ENCODE results near the gene OR1D5. TPM values are rescaled to one million over a fixed set of nuclear protein-coding genes. Genes with fewer than 3 reads are reported as not detected.

Gene OR1D5
- total and polyA plus RNA-seq, 2 donors (not counting 1 experiment from before 2014, with no cell fraction given): not detected

- Histone ChIP-seq H2AFZ (ENCODE audit: insufficient read depth, low read depth, low read length, poor library complexity, severe bottlenecking) (no peak overlapping the region), H3K4me1 (ENCODE audit: control insufficient read depth in 2 of 2, insufficient read depth in 2 of 2, low read length in 2 of 2) (peaks cover 0 to under 1% of the 10 kb centered on the region in 2 donors), H3K27me3 (replicated peaks in 1 of 4; ENCODE audit: control extremely low read depth in 1 of 4, control insufficient read depth in 3 of 4, insufficient read depth in 4 of 4, low read length in 3 of 4) (peaks cover 0 to 1% (median 0%) of the 10 kb centered on the region in 4 experiments), H3K4me3 (ENCODE audit: control extremely low read depth in 1 of 5, extremely low read depth in 1 of 5, insufficient read depth in 1 of 5, low read depth in 2 of 5, low read length in 4 of 5) (no peak overlapping the region), H3K9me3 (ENCODE audit: control extremely low read depth in 1 of 3, control insufficient read depth in 2 of 3, insufficient read depth in 1 of 3, low read length in 2 of 3) (no peaks in the 10 kb centered on the region), H3K36me3 (replicated peaks in 1 of 2; ENCODE audit: control extremely low read depth in 1 of 2, control insufficient read depth in 1 of 2, extremely low read depth in 1 of 2, insufficient read depth in 2 of 2, low read length in 1 of 2) (peaks cover 0 to 15% of the 10 kb centered on the region in 2 experiments), H3K9ac (ENCODE audit: low read length) (no peak overlapping the region), H3K4me2 (replicated peaks; ENCODE audit: low read depth, low read length, poor library complexity, severe bottlenecking) (no peak overlapping the region), H4K20me1 (ENCODE audit: control insufficient read depth, insufficient read depth, low read length, poor library complexity, severe bottlenecking) (no peaks in the 10 kb centered on the region), H3K79me2 (ENCODE audit: control insufficient read depth, insufficient read depth, low read length) (no peaks in the 10 kb centered on the region), H3K27ac (ENCODE audit: low read length in 2 of 2) (no peak overlapping the region)
- POLR2A ChIA-PET: no interaction called here
- Mint-ChIP-seq H3K4me1 (peaks cover 2% of the 10 kb centered on the region), H3K4me3 (no peak overlapping the region), H3K9me3 (ENCODE audit: insufficient read depth) (no peaks in the 10 kb centered on the region), H3K27ac (no peak overlapping the region), H3K27me3 (no peaks in the 10 kb centered on the region)
- intact Hi-C loops (cut with micrococcal nuclease): no loop called here
- CTCF ChIA-PET: no interaction called here
- DNase-seq (no peak), ATAC-seq (ENCODE audit: low read depth) (no peak)
- 93% methylated on average over 19 of the region's 26 CpGs for WGBS (ENCODE audit: insufficient coverage)
- no peak for TF ChIP-seq EZH2 (IDR thresholded peaks at IDR 0.05; ENCODE audit: borderline replicate concordance, insufficient read depth, low read depth, low read length, poor library complexity, severe bottlenecking)
- TF ChIP-seq CTCF (IDR thresholded peaks at IDR 0.05): no peak
Measured at GRCh38 chr17:3033741-3034577, 29.4 kb downstream of the OR1D5 start.

GRCh38 chr17:3033248-3033640 is 30.2 kb downstream of the OR1D5 start:
- peaks cover 0 to 16% of the 10 kb centered on the region in 2 experiments for H3K36me3 ChIP-seq (replicated peaks in 1 of 2; ENCODE audit: control extremely low read depth in 1 of 2, control insufficient read depth in 1 of 2, extremely low read depth in 1 of 2, insufficient read depth in 2 of 2, low read length in 1 of 2)
- H3K27ac ChIP-seq (ENCODE audit: low read length in 2 of 2): no peak overlapping the region
- no peak overlapping the region for H3K4me3 Mint-ChIP-seq
- H3K4me3 ChIP-seq (ENCODE audit: control extremely low read depth in 1 of 5, extremely low read depth in 1 of 5, insufficient read depth in 1 of 5, low read depth in 2 of 5, low read length in 4 of 5): no peak overlapping the region
- H3K4me2 ChIP-seq (replicated peaks; ENCODE audit: low read depth, low read length, poor library complexity, severe bottlenecking): no peak overlapping the region
- H3K9ac ChIP-seq (ENCODE audit: low read length): no peak overlapping the region
- WGBS (ENCODE audit: insufficient coverage): 97% methylated on average over 9 of the region's 15 CpGs
- H3K79me2 ChIP-seq (ENCODE audit: control insufficient read depth, insufficient read depth, low read length): no peaks in the 10 kb centered on the region
- intact Hi-C loops (cut with micrococcal nuclease): no loop called here
- no peaks in the 10 kb centered on the region for H3K4me1 Mint-ChIP-seq
- no peak for DNase-seq
- ChIA-PET POLR2A (no interaction called here), CTCF (no interaction called here)
- no peak overlapping the region for H3K27ac Mint-ChIP-seq
- H3K4me1 ChIP-seq (ENCODE audit: control insufficient read depth in 2 of 2, insufficient read depth in 2 of 2, low read length in 2 of 2): no peaks in the 10 kb centered on the region
- H3K27me3 ChIP-seq (replicated peaks in 1 of 4; ENCODE audit: control extremely low read depth in 1 of 4, control insufficient read depth in 3 of 4, insufficient read depth in 4 of 4, low read length in 3 of 4): no peaks in the 10 kb centered on the region
- H3K9me3 ChIP-seq (ENCODE audit: control extremely low read depth in 1 of 3, control insufficient read depth in 2 of 3, insufficient read depth in 1 of 3, low read length in 2 of 3): no peaks in the 10 kb centered on the region
- no peaks in the 10 kb centered on the region for H3K9me3 Mint-ChIP-seq (ENCODE audit: insufficient read depth)
- TF ChIP-seq CTCF (IDR thresholded peaks at IDR 0.05) (no peak), EZH2 (IDR thresholded peaks at IDR 0.05; ENCODE audit: borderline replicate concordance, insufficient read depth, low read depth, low read length, poor library complexity, severe bottlenecking) (no peak)
- H4K20me1 ChIP-seq (ENCODE audit: control insufficient read depth, insufficient read depth, low read length, poor library complexity, severe bottlenecking): no peaks in the 10 kb centered on the region
- no peak overlapping the region for H2AFZ ChIP-seq (ENCODE audit: insufficient read depth, low read depth, low read length, poor library complexity, severe bottlenecking)
- no peaks in the 10 kb centered on the region for H3K27me3 Mint-ChIP-seq
- no peak for ATAC-seq (ENCODE audit: low read depth)

Data from B cell (primary cell).